Stomach (tissue), 9 donors: Measurements from ENCODE around the gene AIF1L. TPM values are rescaled to one million over a fixed set of nuclear protein-coding genes. Genes with fewer than 3 reads are reported as not detected.
"Not testable (repeated sequence)": the region's sequence is repeated elsewhere in the genome, so short reads cannot be mapped to it uniquely, and the experiment has no call there.

ENCODE experiments used
- DNase-seq, 2 donors: peaks; one replicate each; pipeline versions ENCODE4 v3.0.0 to v3.0.0-alpha.2; 2013 to 2019
- H3K27ac ChIP-seq, 5 donors: fragments of 200-600 bp in 4 of 5; sonication (generic) in 4 of 5; one replicate each; pipeline ENCODE4 v1.5.1; 2013 to 2019; ENCODE audit warnings: mild to moderate bottlenecking in 1 of 5, moderate library complexity in 1 of 5
- H3K27me3 ChIP-seq, 3 donors: fragments of 200-600 bp; sonication (generic); one replicate each; pipeline ENCODE4 v1.5.1; 2017 to 2019; ENCODE audit warnings: mixed run types in 1 of 3
- H3K36me3 ChIP-seq, 4 donors: fragments of 200-600 bp; sonication (generic); 1 replicate in 3 of 4; 2 replicates in 1 of 4; pipeline ENCODE4 v1.5.1; 2016 to 2019
- H3K4me1 ChIP-seq, 4 donors: fragments of 200-600 bp; sonication (generic); one replicate each; pipeline ENCODE4 v1.5.1; 2016 to 2019
- H3K4me3 ChIP-seq, 4 donors: fragments of 200-600 bp; sonication (generic) in 3 of 4; one replicate each; pipeline ENCODE4 v1.5.1; 2016 to 2019; ENCODE audit warnings: mild to moderate bottlenecking in 1 of 4
- H3K9me3 ChIP-seq, 4 donors: fragments of 200-600 bp; sonication (generic); one replicate each; pipeline ENCODE4 v1.5.1; 2016 to 2019
- EP300 ChIP-seq: sonication (generic); formaldehyde crosslinking; IDR thresholded peaks from one replicate; pipeline ENCODE4 v1.6.1; 2017; ENCODE audit warnings: antibody characterized with exemption
- POLR2A ChIP-seq, 4 donors: fragments of 450-650 bp; IDR thresholded peaks; one replicate each; pipeline ENCODE4 v1.6.1; 2016; ENCODE audit warnings: antibody characterized with exemption in 4 of 4, control low read depth in 2 of 4, mild to moderate bottlenecking in 1 of 4, moderate library complexity in 1 of 4
- POLR2AphosphoS5 ChIP-seq, 3 donors: sonication (generic); formaldehyde crosslinking; IDR thresholded peaks; one replicate each; pipeline ENCODE4 v1.6.1; 2016; ENCODE audit warnings: antibody characterized with exemption in 3 of 3
- WGBS, 5 donors: extraction: QIAGEN DNeasy Blood & Tissue Kit in 3 of 5; methylation state at CpG; one replicate each; pipeline versions ENCODE4 v1.1.5 to v1.1.7; 2013 to 2018; 5-methylcytosine and 5-hydroxymethylcytosine counted together
- intact Hi-C: fragments of 100-400 bp; cut with DNase I; formaldehyde crosslinking; loops from one replicate; pipeline ENCODE4 v1.15.1; 2023; ENCODE audit warnings: low total_unique reads
- polyA plus RNA-seq, 3 donors: library from polyadenylated mRNA; stranded (reverse); fragments of 200-250 nt; gene quantifications; one replicate each; pipeline ENCODE4 v1.2.3, GENCODE V29; 2013
- total RNA-seq, 5 donors: library from RNA; depleted of rRNA; stranded (reverse); fragments of >200 nt; gene quantifications; one replicate each; pipeline versions ENCODE4 v1.1.0 to v1.2.3, GENCODE V29; 2014 to 2016
- TF ChIP-seq, protein P1 (sequence below), 7 experiments: fragments of 450-650 bp in 4 of 7; fragments of 200-600 bp in 3 of 7; sonication (generic) in 3 of 7; IDR thresholded peaks; one replicate each; pipeline ENCODE4 v1.5.1; 2016 to 2019; ENCODE audit warnings: antibody characterized with exemption in 7 of 7, control low read depth in 2 of 7, mild to moderate bottlenecking in 1 of 7
- donor health status: healthy with polysubstance abuse.
- donor health status: Bipolar disorder and iron deficiency.
- donor health status: healthy.

Gene AIF1L
- total and polyA plus RNA-seq, 8 donors, result 1.2 to 18.4 (median 9.0) TPM; not detected in 2

DNA sequence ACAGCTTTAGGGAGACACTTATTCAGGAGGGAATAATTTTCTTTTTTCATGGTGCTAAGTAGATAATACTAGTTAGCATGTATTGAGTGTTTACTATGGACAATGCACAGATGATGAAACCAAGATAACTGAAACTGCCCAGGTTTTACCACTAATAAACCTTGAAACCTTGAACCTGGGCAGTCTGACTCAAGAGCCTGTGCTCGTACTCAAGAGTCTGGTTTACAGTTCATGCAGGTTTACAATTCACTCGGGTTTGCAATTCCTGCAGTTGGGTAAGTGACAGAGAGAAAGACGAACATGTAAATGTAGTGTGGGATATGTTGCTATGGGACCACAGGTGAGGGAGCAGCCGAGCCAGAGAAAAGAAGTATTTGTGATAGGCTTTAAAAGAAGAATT is 57.3 kb downstream of the AIF1L start:
- no peak overlapping the region for H3K4me3 ChIP-seq
- H3K4me1 ChIP-seq, result no peaks in the 10 kb centered on the region
- H3K36me3 ChIP-seq, result peaks cover 59 to 100% (median 94%) of the 10 kb centered on the region in 4 donors
- intact Hi-C loops, result no loop called here
- WGBS, 5 donors, result 88 to 94% (median 94%) methylated on average over 4 of the region's 4 CpGs
- H3K27ac ChIP-seq, result no peak overlapping the region
- no peak for DNase-seq
- TF ChIP-seq, protein P1, sequence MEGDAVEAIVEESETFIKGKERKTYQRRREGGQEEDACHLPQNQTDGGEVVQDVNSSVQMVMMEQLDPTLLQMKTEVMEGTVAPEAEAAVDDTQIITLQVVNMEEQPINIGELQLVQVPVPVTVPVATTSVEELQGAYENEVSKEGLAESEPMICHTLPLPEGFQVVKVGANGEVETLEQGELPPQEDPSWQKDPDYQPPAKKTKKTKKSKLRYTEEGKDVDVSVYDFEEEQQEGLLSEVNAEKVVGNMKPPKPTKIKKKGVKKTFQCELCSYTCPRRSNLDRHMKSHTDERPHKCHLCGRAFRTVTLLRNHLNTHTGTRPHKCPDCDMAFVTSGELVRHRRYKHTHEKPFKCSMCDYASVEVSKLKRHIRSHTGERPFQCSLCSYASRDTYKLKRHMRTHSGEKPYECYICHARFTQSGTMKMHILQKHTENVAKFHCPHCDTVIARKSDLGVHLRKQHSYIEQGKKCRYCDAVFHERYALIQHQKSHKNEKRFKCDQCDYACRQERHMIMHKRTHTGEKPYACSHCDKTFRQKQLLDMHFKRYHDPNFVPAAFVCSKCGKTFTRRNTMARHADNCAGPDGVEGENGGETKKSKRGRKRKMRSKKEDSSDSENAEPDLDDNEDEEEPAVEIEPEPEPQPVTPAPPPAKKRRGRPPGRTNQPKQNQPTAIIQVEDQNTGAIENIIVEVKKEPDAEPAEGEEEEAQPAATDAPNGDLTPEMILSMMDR (IDR thresholded peaks at IDR 0.05), result no peak
- TF ChIP-seq POLR2A (IDR thresholded peaks at IDR 0.05), result no peak
- TF ChIP-seq POLR2AphosphoS5 (IDR thresholded peaks at IDR 0.05), result no peak
- TF ChIP-seq EP300, result no peak
- H3K9me3 ChIP-seq, result no peaks in the 10 kb centered on the region
- H3K27me3 ChIP-seq, result no peaks in the 10 kb centered on the region

DNA sequence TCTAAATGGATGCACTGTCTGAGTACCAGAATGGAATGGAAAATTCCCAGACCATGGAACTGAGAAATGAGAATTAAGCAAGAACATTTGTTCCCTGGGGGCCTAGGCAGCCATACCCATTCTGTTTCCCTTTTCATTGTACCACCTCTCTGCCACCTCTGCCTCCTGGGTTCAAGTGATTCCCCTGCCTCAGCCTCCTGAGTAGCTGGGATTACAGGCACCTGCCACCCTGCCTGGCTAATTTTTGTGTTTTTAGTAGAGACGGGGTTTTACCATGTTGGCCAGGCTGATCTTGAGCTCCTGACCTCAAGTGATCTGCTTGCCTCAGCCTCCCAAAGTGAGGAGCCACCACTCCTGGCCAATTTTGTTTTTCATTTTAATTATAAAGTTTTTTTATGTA is 62.3 kb downstream of the AIF1L start:
- 77 to 100% (median 90%) methylated on average over 1 of the region's 1 CpG for WGBS, 5 donors
- DNase-seq, H3K4me3 ChIP-seq, H3K27ac ChIP-seq, intact Hi-C loops, H3K9me3 ChIP-seq, H3K27me3 ChIP-seq: not testable (repeated sequence)
- Histone ChIP-seq H3K4me1 (peaks cover 0 to 10% (median 0%) of the 10 kb centered on the region in 4 donors), H3K36me3 (peaks cover 43 to 99% (median 94%) of the 10 kb centered on the region in 4 donors)

DNA sequence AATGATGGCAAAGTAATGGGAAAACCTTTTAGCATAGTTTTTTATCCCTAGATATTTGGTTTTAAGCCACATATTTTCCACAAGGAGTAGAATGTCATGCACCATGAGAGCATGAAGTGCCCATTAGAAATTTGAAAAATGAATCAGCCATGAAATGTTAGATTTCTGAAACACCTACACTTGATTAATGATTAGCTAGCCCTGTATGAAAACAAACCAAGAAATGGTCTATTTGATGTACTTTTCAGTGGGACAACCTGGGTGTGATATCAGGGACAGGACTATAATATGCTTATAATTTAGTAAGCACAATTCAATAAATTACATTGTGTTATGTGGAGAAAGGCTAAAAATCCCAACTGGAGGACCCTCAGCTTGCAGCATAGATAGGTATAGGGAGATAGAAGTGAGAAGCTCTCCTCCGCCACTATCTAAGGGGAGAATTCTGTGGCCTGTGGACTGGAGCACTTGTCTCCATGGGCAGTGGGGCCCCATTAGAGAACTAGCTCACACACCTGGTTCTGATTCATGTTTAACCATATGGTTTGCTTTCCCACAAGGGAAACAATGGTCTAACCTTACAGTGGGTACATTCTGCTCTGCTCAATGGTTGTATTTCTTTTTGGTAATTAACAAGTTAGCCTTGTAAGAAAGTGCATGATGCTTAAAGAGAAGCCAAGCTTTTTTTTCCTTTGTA is 64.2 kb downstream of the AIF1L start:
- intact Hi-C loops, result no loop called here
- WGBS, 5 donors, result 89 to 100% (median 97%) methylated on average over 1 of the region's 1 CpG
- Histone ChIP-seq H3K27ac (peak overlapping the region in 2 of 5 donors; percentile 21 to 45), H3K9me3 (no peaks in the 10 kb centered on the region), H3K27me3 (no peaks in the 10 kb centered on the region), H3K4me1 (peaks cover 0 to 10% (median 0%) of the 10 kb centered on the region in 4 donors), H3K36me3 (peaks cover 51 to 99% (median 95%) of the 10 kb centered on the region in 4 donors), H3K4me3 (no peak overlapping the region)
- TF ChIP-seq, protein P1 (IDR thresholded peaks at IDR 0.05), result no peak
- TF ChIP-seq EP300 (no peak), POLR2AphosphoS5 (IDR thresholded peaks at IDR 0.05) (no peak), POLR2A (IDR thresholded peaks at IDR 0.05) (no peak)
- DNase-seq, result no peak

DNA sequence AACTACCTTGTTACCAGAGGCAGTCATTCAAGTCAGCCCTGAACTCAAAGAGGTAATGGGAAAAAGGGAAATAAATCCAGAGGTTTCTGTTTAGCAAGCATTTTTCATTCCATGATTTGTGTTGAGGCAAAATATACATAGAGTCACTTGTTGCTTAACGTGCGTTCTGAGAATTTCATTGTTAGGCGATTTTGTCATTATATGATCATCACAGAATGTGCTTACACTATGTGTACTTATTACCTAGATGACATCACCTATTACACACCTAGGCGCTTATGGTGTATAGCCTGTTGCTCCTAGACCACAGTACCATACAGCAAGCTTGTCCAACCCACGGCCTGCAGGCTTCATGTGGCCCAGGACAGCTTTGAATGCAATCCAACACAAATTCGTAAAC is 65.3 kb downstream of the AIF1L start:
- intact Hi-C loops, result no loop called here
- Histone ChIP-seq H3K9me3 (no peaks in the 10 kb centered on the region), H3K27me3 (no peaks in the 10 kb centered on the region), H3K4me3 (no peak overlapping the region), H3K4me1 (peaks cover 0 to 13% (median 3%) of the 10 kb centered on the region in 4 donors), H3K27ac (no peak overlapping the region), H3K36me3 (peaks cover 51 to 100% (median 94%) of the 10 kb centered on the region in 4 donors)
- TF ChIP-seq, protein P1 (IDR thresholded peaks at IDR 0.05), result no peak
- TF ChIP-seq EP300 (no peak), POLR2A (IDR thresholded peaks at IDR 0.05) (no peak), POLR2AphosphoS5 (IDR thresholded peaks at IDR 0.05) (no peak)
- WGBS, 5 donors, result 86 to 92% (median 90%) methylated on average over 6 of the region's 6 CpGs
- DNase-seq, result no peak

DNA sequence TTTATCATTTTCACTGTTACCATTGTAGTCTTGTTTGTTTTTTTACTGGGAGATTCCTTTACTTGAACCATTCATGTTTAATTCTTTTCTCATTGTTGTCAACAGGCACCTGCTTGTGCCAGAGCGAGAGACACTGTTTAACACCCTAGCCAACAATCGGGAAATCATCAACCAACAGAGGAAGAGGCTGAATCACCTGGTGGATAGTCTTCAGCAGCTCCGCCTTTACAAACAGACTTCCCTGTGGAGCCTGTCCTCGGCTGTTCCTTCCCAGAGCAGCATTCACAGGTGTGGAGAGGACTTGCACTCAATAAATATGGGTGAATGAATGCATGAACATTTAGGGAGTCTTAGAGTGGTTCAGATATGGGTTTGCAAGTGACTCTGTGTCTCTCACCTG is 66.6 kb downstream of the AIF1L start:
- H3K27me3 ChIP-seq, result no peaks in the 10 kb centered on the region
- no peak for DNase-seq
- no peak overlapping the region for H3K27ac ChIP-seq
- no peaks in the 10 kb centered on the region for H3K9me3 ChIP-seq
- H3K36me3 ChIP-seq, result peaks cover 43 to 95% (median 84%) of the 10 kb centered on the region in 4 donors
- H3K4me3 ChIP-seq, result no peak overlapping the region
- peaks cover 4 to 26% (median 14%) of the 10 kb centered on the region in 4 donors for H3K4me1 ChIP-seq
- WGBS, 5 donors, result 86 to 97% (median 91%) methylated on average over 4 of the region's 4 CpGs
- TF ChIP-seq POLR2A (IDR thresholded peaks at IDR 0.05) (no peak), POLR2AphosphoS5 (IDR thresholded peaks at IDR 0.05) (no peak), EP300 (no peak)
- TF ChIP-seq, protein P1 (IDR thresholded peaks at IDR 0.05), result no peak
- intact Hi-C loops, result no loop called here
